SK-N-SH (cell line): ENCODE results near the gene ZNF662. TPM values are rescaled to one million over a fixed set of nuclear protein-coding genes. Genes with fewer than 3 reads are reported as not detected.

Experiments used
- CTCF ChIA-PET: fragments of 300-600, 350-600 bp; formaldehyde crosslinking; extraction: SDS; loops from one replicate; lab custom pipeline; 2021; lab: Yijun Ruan, JAX
- POLR2A ChIA-PET: fragments of 350-600 bp; sonication (Branson Sonifier 250); formaldehyde crosslinking; extraction: SDS; loops from one replicate; lab custom pipeline; 2020; ENCODE audit warnings: antibody characterized with exemption, inconsistent platforms; lab: Yijun Ruan, JAX
- DNase-seq: peaks from one replicate; pipeline ENCODE4 v3.0.0; 2012
- H2AFZ ChIP-seq: fragments of 200-600 bp; sonication (generic); 2 replicates; pipeline ENCODE4 v1.8.1; 2016; ENCODE audit warnings: antibody characterized with exemption, mild to moderate bottlenecking, low read depth
- H3F3A ChIP-seq: fragments of 200-600 bp; sonication (generic); replicated peaks from 2 replicates; pipeline ENCODE3; 2016; ENCODE audit warnings: antibody characterized with exemption, mild to moderate bottlenecking; ENCODE audit not compliant: insufficient read depth
- H3K27ac ChIP-seq, 2 experiments: fragments of 200-500 bp in 1 of 2; fragments of 200-600 bp in 1 of 2; sonication (Bioruptor generic) in 1 of 2; sonication (generic), shearing (Covaris generic) in 1 of 2; 2 replicates each; pipeline versions ENCODE4 v1.5.1 to v1.6.1; 2014 to 2016; ENCODE audit warnings: low read depth in 2 of 2, inconsistent platforms in 1 of 2, low read length in 1 of 2, mild to moderate bottlenecking in 1 of 2, mixed read lengths in 1 of 2
- H3K27me3 ChIP-seq: fragments of 200-600 bp; sonication (generic), shearing (Covaris generic); 2 replicates; pipeline ENCODE4 v1.6.1; 2016; ENCODE audit warnings: mixed run types; ENCODE audit not compliant: insufficient read depth
- H3K36me3 ChIP-seq, 2 experiments: fragments of 200-500 bp in 1 of 2; fragments of 200-600 bp in 1 of 2; sonication (Bioruptor generic) in 1 of 2; sonication (generic) in 1 of 2; replicated peaks in 1 of 2; 2 replicates each; pipeline versions ENCODE3 to v1.5.1; 2014 to 2016; ENCODE audit warnings: low read length in 1 of 2, mild to moderate bottlenecking in 1 of 2; ENCODE audit not compliant: insufficient read depth in 2 of 2, control insufficient read depth in 1 of 2
- H3K4me1 ChIP-seq, 2 experiments: fragments of 200-500 bp in 1 of 2; fragments of 200-600 bp in 1 of 2; sonication (Bioruptor generic) in 1 of 2; sonication (generic), shearing (Covaris generic) in 1 of 2; 2 replicates each; pipeline versions ENCODE4 v1.5.1 to v1.6.1; 2014 to 2016; ENCODE audit warnings: low read depth in 1 of 2, low read length in 1 of 2, mixed run types in 1 of 2; ENCODE audit not compliant: insufficient read depth in 2 of 2, control insufficient read depth in 1 of 2
- H3K4me2 ChIP-seq: fragments of 200-600 bp; sonication (generic), shearing (Covaris generic); 2 replicates; pipeline ENCODE4 v1.6.1; 2017; ENCODE audit warnings: mixed run types
- H3K4me3 ChIP-seq, 2 experiments: fragments of 200-500 bp in 1 of 2; fragments of 200-600 bp in 1 of 2; sonication (Bioruptor generic) in 1 of 2; sonication (generic), shearing (Covaris generic) in 1 of 2; 2 replicates each; pipeline versions ENCODE4 v1.5.1 to v1.8.1; 2014 to 2016; ENCODE audit warnings: low read depth in 2 of 2, inconsistent platforms in 1 of 2, low read length in 1 of 2, mild to moderate bottlenecking in 1 of 2, mixed read lengths in 1 of 2, moderate library complexity in 1 of 2
- H3K79me2 ChIP-seq: fragments of 200-600 bp; sonication (generic); 2 replicates; pipeline ENCODE4 v1.8.1; 2017; ENCODE audit warnings: mild to moderate bottlenecking; ENCODE audit not compliant: insufficient read depth
- H3K9ac ChIP-seq: fragments of 200-600 bp; sonication (generic); 2 replicates; pipeline ENCODE4 v1.6.1; 2017; ENCODE audit warnings: mixed run types
- H3K9me2 ChIP-seq: fragments of 200-600 bp; sonication (generic); 2 replicates; pipeline ENCODE4 v1.6.1; 2017; ENCODE audit warnings: mixed run types
- H3K9me3 ChIP-seq: fragments of 200-600 bp; sonication (generic); 2 replicates; pipeline ENCODE4 v1.6.1; 2017; ENCODE audit warnings: mixed run types, mild to moderate bottlenecking, moderate library complexity
- H4K20me1 ChIP-seq: fragments of 200-600 bp; sonication (generic); 2 replicates; pipeline ENCODE4 v1.6.1; 2017; ENCODE audit warnings: mild to moderate bottlenecking, mixed run types; ENCODE audit not compliant: insufficient read depth
- CHD2 ChIP-seq: fragments of 150-350 bp; IDR thresholded peaks from 2 replicates; pipeline ENCODE4 v1.6.1; 2018; ENCODE audit warnings: low read length; ENCODE audit not compliant: partially characterized antibody
- CTCF ChIP-seq: fragments of 200-600 bp; sonication (generic); IDR thresholded peaks from 2 replicates; pipeline ENCODE4 v1.6.1; 2017; ENCODE audit warnings: antibody characterized with exemption, mild to moderate bottlenecking, moderate library complexity
- EP300 ChIP-seq, 2 experiments: IDR thresholded peaks; 2 replicates each; pipeline versions ENCODE4 v1.4.0 to v1.6.1; 2012; ENCODE audit warnings: borderline replicate concordance in 1 of 2, low read depth in 1 of 2, low read length in 1 of 2
- FOSL2 ChIP-seq: IDR thresholded peaks from 2 replicates; pipeline ENCODE4 v1.4.0; 2012; ENCODE audit warnings: low read depth, mild to moderate bottlenecking, moderate library complexity, borderline replicate concordance
- FOXJ3 ChIP-seq: sonication (generic); formaldehyde crosslinking; IDR thresholded peaks from 2 replicates; pipeline ENCODE4 v1.5.1; 2020; ENCODE audit warnings: mild to moderate bottlenecking, missing genetic modification reagents
- IRF3 ChIP-seq: fragments of 150-350 bp; IDR thresholded peaks from 2 replicates; pipeline ENCODE4 v1.6.1; 2016; ENCODE audit warnings: mild to moderate bottlenecking, low read depth, low read length
- MEF2A ChIP-seq: IDR thresholded peaks from 2 replicates; pipeline ENCODE4 v1.4.0; 2012; ENCODE audit warnings: low read depth, borderline replicate concordance
- MXI1 ChIP-seq: IDR thresholded peaks from 2 replicates; pipeline ENCODE4 v1.6.1; 2012; ENCODE audit warnings: mild to moderate bottlenecking, low read depth, low read length, improper control_type of control experiment
- NFIC ChIP-seq: IDR thresholded peaks from 2 replicates; pipeline ENCODE4 v1.4.0; 2012; ENCODE audit warnings: borderline replicate concordance
- POLR2AphosphoS5 ChIP-seq: IDR thresholded peaks from 2 replicates; pipeline ENCODE4 v1.6.1; 2012; ENCODE audit warnings: low read depth, low read length
- RCOR1 ChIP-seq: fragments of 150-350 bp; IDR thresholded peaks from 2 replicates; pipeline ENCODE4 v1.6.1; 2017; ENCODE audit warnings: antibody characterized with exemption, low read length
- RXRA ChIP-seq: IDR thresholded peaks from 2 replicates; pipeline ENCODE4 v1.4.0; 2012; ENCODE audit warnings: low read depth, mild to moderate bottlenecking, borderline replicate concordance
- TCF12 ChIP-seq: IDR thresholded peaks from 2 replicates; pipeline ENCODE4 v1.4.0; 2012
- USF1 ChIP-seq: IDR thresholded peaks from 2 replicates; pipeline ENCODE4 v1.4.0; 2012; ENCODE audit warnings: low read depth, borderline replicate concordance
- YY1 ChIP-seq: IDR thresholded peaks from 2 replicates; pipeline ENCODE4 v1.4.0; 2012; ENCODE audit warnings: low read depth, mild to moderate bottlenecking
- WGBS: methylation state at CpG from one replicate; pipeline ENCODE4 v1.1.6; 2017; ENCODE audit warnings: low lambda C conversion rate; 5-methylcytosine and 5-hydroxymethylcytosine counted together
- polyA plus RNA-seq, 3 experiments: library from polyadenylated mRNA; depleted of rRNA; stranded (reverse); fragments of >200 nt; gene quantifications; 2 replicates each; pipeline ENCODE4 v1.2.3, GENCODE V29; 2012

ZNF662 gene
- polyA plus RNA-seq, 1 of the 3 experiments (the other 2 are of a cell fraction) = 0.30 TPM

GRCh38 chr3:42908675-42909074, 2.7 kb downstream of the ZNF662 start:
- Histone ChIP-seq H3K36me3 (no peaks in the 10 kb centered on the region), H3K9ac (no peak overlapping the region), H2AFZ (no peak overlapping the region), H4K20me1 (no peaks in the 10 kb centered on the region), H3K4me3 (no peak overlapping the region), H3K27me3 (no peaks in the 10 kb centered on the region; the same call in 1 of the 2 replicates), H3K79me2 (no peaks in the 10 kb centered on the region), H3K4me2 (no peak overlapping the region), H3K4me1 (peaks cover 0 to 3% of the 10 kb centered on the region in 2 experiments; a peak in 1 of 4 replicates), H3F3A (no peaks in the 10 kb centered on the region), H3K9me2 (no peaks in the 10 kb centered on the region), H3K9me3 (no peaks in the 10 kb centered on the region; the same call in 1 of the 2 replicates), H3K27ac (no peak overlapping the region)
- DNase-seq = no peak
- CTCF ChIA-PET = no interaction called here
- WGBS = 56% methylated on average over 7 of the region's 7 CpGs
- POLR2A ChIA-PET = no interaction called here
- TF ChIP-seq TCF12 (no peak), FOXJ3 (CRISPR knock-in tag) (no peak), YY1 (no peak), IRF3 (no peak), POLR2AphosphoS5 (no peak), MXI1 (no peak), NFIC (no peak), FOSL2 (no peak), CTCF (no peak), CHD2 (no peak), MEF2A (no peak), USF1 (no peak), RCOR1 (no peak)

- H3K9ac ChIP-seq = no peak overlapping the region
- no peak overlapping the region for H2AFZ ChIP-seq
- H3K4me3 ChIP-seq = no peak overlapping the region
- H3K4me2 ChIP-seq = no peak overlapping the region
- H3K36me3 ChIP-seq = no peaks in the 10 kb centered on the region
- ChIA-PET POLR2A (no interaction called here), CTCF (no interaction called here)
- H3F3A ChIP-seq = no peaks in the 10 kb centered on the region
- H3K9me2 ChIP-seq = no peaks in the 10 kb centered on the region
- H3K27ac ChIP-seq = no peak overlapping the region
- no peaks in the 10 kb centered on the region; the same call in 1 of the 2 replicates for H3K9me3 ChIP-seq
- WGBS = 95% methylated on average over 1 of the region's 2 CpGs
- no peaks in the 10 kb centered on the region for H4K20me1 ChIP-seq
- no peaks in the 10 kb centered on the region; the same call in 1 of the 2 replicates for H3K27me3 ChIP-seq
- TF ChIP-seq RXRA (no peak), EP300 (IDR thresholded peaks at IDR 0.05; ENCODE audit: borderline replicate concordance in 1 of 2, low read depth in 1 of 2, low read length in 1 of 2) (no peak)
- H3K4me1 ChIP-seq = no peaks in the 10 kb centered on the region; a peak in 1 of 4 replicates
- H3K79me2 ChIP-seq = no peaks in the 10 kb centered on the region
- no peak for DNase-seq
Measured at GRCh38 chr3:42911551-42911950, 5.6 kb downstream of the ZNF662 start.
